HCT116 (cell line): Measurements from ENCODE around the gene CGAS. TPM values are rescaled to one million over a fixed set of nuclear protein-coding genes. Genes with fewer than 3 reads are reported as not detected.

ENCODE experiments used
- ATAC-seq: fragments of 200-7000 bp; cut with Tn5 transposase; 2 replicates; pipeline ENCODE4 v1.9.1; 2020; ENCODE audit warnings: mild to moderate bottlenecking, moderate library complexity
- BruUV-seq: library from RNA; stranded (reverse); fragments of 400-500 nt; replicated peaks from 2 replicates; lab custom pipeline; 2021; lab: Mats Ljungman, UMichigan
- CTCF ChIA-PET: fragments of 300-600 bp; sonication (Branson Sonifier 250); formaldehyde crosslinking; loops from one replicate; lab custom pipeline; 2021; ENCODE audit warnings: antibody characterized with exemption; lab: Charles Lee
- POLR2A ChIA-PET: fragments of 300-600, 350-600 bp; sonication (Branson Sonifier 250); formaldehyde crosslinking; loops from one replicate; lab custom pipeline; 2021; ENCODE audit warnings: antibody characterized with exemption; lab: Charles Lee
- RAD21 ChIA-PET, 2 experiments: fragments of 300-600 bp; sonication (Branson Sonifier 250); formaldehyde crosslinking; loops; one replicate each; lab custom pipeline; 2023; ENCODE audit warnings: low total read pairs in 2 of 2; ENCODE audit not compliant: uncharacterized antibody in 2 of 2, unreplicated experiment in 2 of 2, low non-redundant PET in 1 of 2; lab: Charles Lee
- DNase-seq: peaks from one replicate; pipeline ENCODE4 v3.0.0-alpha.2; 2010; ENCODE audit warnings: low read depth, low spot score
- H2AFZ ChIP-seq: fragments of 200-600 bp; shearing (Covaris generic), sonication (generic); 2 replicates; pipeline ENCODE4 v1.6.1; 2017; ENCODE audit warnings: low read depth, mixed run types, mixed read lengths, antibody characterized with exemption, low read length; ENCODE audit not compliant: poor library complexity, severe bottlenecking
- H3K27ac ChIP-seq: 2 replicates; pipeline ENCODE4 v1.5.1; 2012; ENCODE audit warnings: low read depth, low read length
- H3K27me3 ChIP-seq: fragments of 200-600 bp; sonication (generic); 2 replicates; pipeline ENCODE4 v1.6.1; 2016; ENCODE audit warnings: mixed run types, low read length, mixed read lengths; ENCODE audit not compliant: insufficient read depth
- H3K36me3 ChIP-seq, 2 experiments: fragments of 200-500 bp in 1 of 2; fragments of 200-600 bp in 1 of 2; sonication (Bioruptor generic) in 1 of 2; sonication (generic) in 1 of 2; 2 replicates each; pipeline versions ENCODE4 v1.5.1 to v1.6.1; 2014 to 2016; ENCODE audit warnings: low read length in 2 of 2, inconsistent platforms in 1 of 2, mixed read lengths in 1 of 2, mixed run types in 1 of 2; ENCODE audit not compliant: insufficient read depth in 2 of 2, control insufficient read depth in 1 of 2
- H3K4me1 ChIP-seq, 2 experiments: fragments of 200-600 bp in 1 of 2; sonication (generic) in 1 of 2; 2 replicates each; pipeline versions ENCODE4 v1.5.1 to v1.6.1; 2012 to 2017; ENCODE audit warnings: low read length in 2 of 2, inconsistent platforms in 1 of 2, mild to moderate bottlenecking in 1 of 2, mixed read lengths in 1 of 2, mixed run types in 1 of 2, moderate library complexity in 1 of 2; ENCODE audit not compliant: insufficient read depth in 2 of 2, control insufficient read depth in 1 of 2
- H3K4me2 ChIP-seq: fragments of 200-600 bp; sonication (generic); 2 replicates; pipeline ENCODE4 v1.6.1; 2017; ENCODE audit warnings: mixed run types, low read length, mixed read lengths
- H3K4me3 ChIP-seq, 2 experiments: fragments of 200-600 bp in 1 of 2; sonication (generic) in 1 of 2; replicated peaks in 1 of 2; 2 replicates each; pipeline ENCODE4 v1.5.1; 2011 to 2016; ENCODE audit warnings: low read length in 2 of 2, control low read depth in 1 of 2, low read depth in 1 of 2, mild to moderate bottlenecking in 1 of 2, mixed read lengths in 1 of 2, mixed run types in 1 of 2
- H3K79me2 ChIP-seq: fragments of 200-600 bp; sonication (generic); 2 replicates; pipeline ENCODE4 v1.6.1; 2017; ENCODE audit warnings: mild to moderate bottlenecking, mixed run types, low read length, moderate library complexity, mixed read lengths; ENCODE audit not compliant: insufficient read depth
- H3K9ac ChIP-seq: fragments of 200-600 bp; sonication (generic); 2 replicates; pipeline ENCODE4 v1.6.1; 2016; ENCODE audit warnings: low read length, mixed read lengths
- H3K9me2 ChIP-seq: fragments of 200-600 bp; sonication (generic), shearing (Covaris generic); 2 replicates; pipeline ENCODE4 v1.6.1; 2017; ENCODE audit warnings: mixed run types, mild to moderate bottlenecking, moderate library complexity; ENCODE audit not compliant: insufficient read depth
- H3K9me3 ChIP-seq, 2 experiments: fragments of 200-500 bp in 1 of 2; fragments of 200-600 bp in 1 of 2; sonication (Bioruptor generic) in 1 of 2; sonication (generic) in 1 of 2; 2 replicates each; pipeline ENCODE4 v1.6.1; 2014 to 2017; ENCODE audit warnings: low read length in 2 of 2, mixed read lengths in 2 of 2, inconsistent platforms in 1 of 2, low read depth in 1 of 2, mild to moderate bottlenecking in 1 of 2, mixed run types in 1 of 2, moderate library complexity in 1 of 2; ENCODE audit not compliant: control insufficient read depth in 1 of 2, insufficient read depth in 1 of 2
- H4K20me1 ChIP-seq: fragments of 200-600 bp; sonication (generic), shearing (Covaris generic); 2 replicates; pipeline ENCODE4 v1.6.1; 2017; ENCODE audit warnings: mixed run types, mild to moderate bottlenecking, moderate library complexity; ENCODE audit not compliant: insufficient read depth
- CEBPB ChIP-seq: IDR thresholded peaks from 2 replicates; pipeline ENCODE4 v1.6.1; 2012; ENCODE audit warnings: low read depth
- FOSL1 ChIP-seq: IDR thresholded peaks from 2 replicates; pipeline ENCODE4 v1.6.1; 2012; ENCODE audit warnings: low read depth
- RAD21 ChIP-seq: IDR thresholded peaks from 2 replicates; pipeline ENCODE4 v1.6.1; 2012; ENCODE audit warnings: low read depth, mild to moderate bottlenecking
- SP1 ChIP-seq: IDR thresholded peaks from 2 replicates; pipeline ENCODE4 v1.6.1; 2012; ENCODE audit warnings: low read depth
- TCF7L2 ChIP-seq: IDR thresholded peaks from 2 replicates; pipeline ENCODE4 v1.7.0; 2011; ENCODE audit warnings: borderline replicate concordance, inconsistent platforms; ENCODE audit not compliant: insufficient read depth, insufficient read length; ENCODE audit errors: extremely low read depth
- YY1 ChIP-seq: IDR thresholded peaks from 2 replicates; pipeline ENCODE4 v1.6.1; 2011; ENCODE audit warnings: low read length, low read depth, moderate library complexity, mild to moderate bottlenecking; ENCODE audit not compliant: insufficient replicate concordance; ENCODE audit errors: extremely low read depth
- ZFX ChIP-seq: fragments of 450-650 bp; IDR thresholded peaks from 2 replicates; pipeline ENCODE4 v1.6.1; 2017
- ZNF274 ChIP-seq: fragments of 200-500 bp; sonication (Bioruptor generic); IDR thresholded peaks from 2 replicates; pipeline ENCODE4 v1.6.1; 2014; ENCODE audit warnings: mild to moderate bottlenecking, low read depth, low read length, inconsistent platforms
- intact Hi-C: fragments of 100-400 bp; cut with micrococcal nuclease; formaldehyde crosslinking; loops from 2 replicates; pipeline ENCODE4 v1.10.0; 2022
- total RNA-seq: library from RNA; stranded (reverse); gene quantifications from one replicate; pipeline ENCODE4 v1.2.1, GENCODE V29; 2021; ENCODE audit not compliant: unreplicated experiment
- TF ChIP-seq, protein P1 (sequence below): IDR thresholded peaks from 2 replicates; pipeline ENCODE4 v1.6.1; 2012; ENCODE audit warnings: low read depth
- TF ChIP-seq, protein P2 (sequence below): IDR thresholded peaks from 2 replicates; pipeline ENCODE4 v1.6.1; 2012

CGAS gene
- total RNA-seq, 1 experiment from 2014 or later = 0.27 TPM

GRCh38 chr6:73451223-73452106 lies 632 bp downstream of the CGAS start:
- no peak for TF ChIP-seq RAD21
- TF ChIP-seq ZFX = no peak
- no peak for TF ChIP-seq YY1
- no peak for TF ChIP-seq FOSL1
- TF ChIP-seq, protein P1, sequence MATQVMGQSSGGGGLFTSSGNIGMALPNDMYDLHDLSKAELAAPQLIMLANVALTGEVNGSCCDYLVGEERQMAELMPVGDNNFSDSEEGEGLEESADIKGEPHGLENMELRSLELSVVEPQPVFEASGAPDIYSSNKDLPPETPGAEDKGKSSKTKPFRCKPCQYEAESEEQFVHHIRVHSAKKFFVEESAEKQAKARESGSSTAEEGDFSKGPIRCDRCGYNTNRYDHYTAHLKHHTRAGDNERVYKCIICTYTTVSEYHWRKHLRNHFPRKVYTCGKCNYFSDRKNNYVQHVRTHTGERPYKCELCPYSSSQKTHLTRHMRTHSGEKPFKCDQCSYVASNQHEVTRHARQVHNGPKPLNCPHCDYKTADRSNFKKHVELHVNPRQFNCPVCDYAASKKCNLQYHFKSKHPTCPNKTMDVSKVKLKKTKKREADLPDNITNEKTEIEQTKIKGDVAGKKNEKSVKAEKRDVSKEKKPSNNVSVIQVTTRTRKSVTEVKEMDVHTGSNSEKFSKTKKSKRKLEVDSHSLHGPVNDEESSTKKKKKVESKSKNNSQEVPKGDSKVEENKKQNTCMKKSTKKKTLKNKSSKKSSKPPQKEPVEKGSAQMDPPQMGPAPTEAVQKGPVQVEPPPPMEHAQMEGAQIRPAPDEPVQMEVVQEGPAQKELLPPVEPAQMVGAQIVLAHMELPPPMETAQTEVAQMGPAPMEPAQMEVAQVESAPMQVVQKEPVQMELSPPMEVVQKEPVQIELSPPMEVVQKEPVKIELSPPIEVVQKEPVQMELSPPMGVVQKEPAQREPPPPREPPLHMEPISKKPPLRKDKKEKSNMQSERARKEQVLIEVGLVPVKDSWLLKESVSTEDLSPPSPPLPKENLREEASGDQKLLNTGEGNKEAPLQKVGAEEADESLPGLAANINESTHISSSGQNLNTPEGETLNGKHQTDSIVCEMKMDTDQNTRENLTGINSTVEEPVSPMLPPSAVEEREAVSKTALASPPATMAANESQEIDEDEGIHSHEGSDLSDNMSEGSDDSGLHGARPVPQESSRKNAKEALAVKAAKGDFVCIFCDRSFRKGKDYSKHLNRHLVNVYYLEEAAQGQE = no peak
- no peak for TF ChIP-seq TCF7L2
- TF ChIP-seq SP1 = no peak
- TF ChIP-seq, protein P2, sequence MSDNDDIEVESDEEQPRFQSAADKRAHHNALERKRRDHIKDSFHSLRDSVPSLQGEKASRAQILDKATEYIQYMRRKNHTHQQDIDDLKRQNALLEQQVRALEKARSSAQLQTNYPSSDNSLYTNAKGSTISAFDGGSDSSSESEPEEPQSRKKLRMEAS = no peak
- TF ChIP-seq ZNF274 = no peak
- TF ChIP-seq CEBPB = no peak
- POLR2A ChIA-PET = interaction anchor here (0.6 to 1.1 kb wide), 2 partner anchors 10 to 41 kb away, joined by 3 to 5 read pairs; partner anchors contain the start of gene MTO1
- H3K9me3 ChIP-seq = no peaks in the 10 kb centered on the region
- intact Hi-C loops = no loop called here
- no peaks in the 10 kb centered on the region for H3K36me3 ChIP-seq
- no peak overlapping the region for H3K27ac ChIP-seq
- no TSS peak for BruUV-seq
- H3K4me3 ChIP-seq = no peak overlapping the region
- H3K4me1 ChIP-seq = peaks cover 4% of the 10 kb centered on the region in 2 experiments; a peak in 1 of 4 replicates
- RAD21 ChIA-PET = no interaction called here
- no peaks in the 10 kb centered on the region for H3K27me3 ChIP-seq
- no peak overlapping the region for H2AFZ ChIP-seq
- no peak for DNase-seq
- no peak for ATAC-seq
- H3K79me2 ChIP-seq = no peaks in the 10 kb centered on the region
- H3K4me2 ChIP-seq = no peak overlapping the region
- H3K9me2 ChIP-seq = no peaks in the 10 kb centered on the region
- CTCF ChIA-PET = no interaction called here
- no peak overlapping the region for H3K9ac ChIP-seq
- H4K20me1 ChIP-seq = no peaks in the 10 kb centered on the region
